Vagina (tissue), 2 donors: ENCODE data around the gene CRTC1.

Experiments
- POLR2A ChIP-seq, 2 donors: fragments of 450-650 bp; IDR thresholded peaks; one replicate each; pipeline ENCODE4 v1.6.1; 2017; ENCODE audit warnings: antibody characterized with exemption in 2 of 2, mild to moderate bottlenecking in 2 of 2, moderate library complexity in 2 of 2
- POLR2AphosphoS5 ChIP-seq, 2 donors: sonication (generic); formaldehyde crosslinking; IDR thresholded peaks; one replicate each; pipeline ENCODE4 v1.9.0; 2017; ENCODE audit warnings: antibody characterized with exemption in 2 of 2, mild to moderate bottlenecking in 2 of 2, low read depth in 1 of 2; ENCODE audit not compliant: insufficient read depth in 1 of 2
- TF ChIP-seq, protein P1 (sequence below), 3 experiments: fragments of 450-650 bp in 2 of 3; fragments of 200-600 bp in 1 of 3; sonication (generic) in 1 of 3; IDR thresholded peaks; one replicate each; pipeline ENCODE4 v1.5.1; 2017 to 2019; ENCODE audit warnings: antibody characterized with exemption in 3 of 3, mild to moderate bottlenecking in 2 of 3, moderate library complexity in 2 of 3

DNA sequence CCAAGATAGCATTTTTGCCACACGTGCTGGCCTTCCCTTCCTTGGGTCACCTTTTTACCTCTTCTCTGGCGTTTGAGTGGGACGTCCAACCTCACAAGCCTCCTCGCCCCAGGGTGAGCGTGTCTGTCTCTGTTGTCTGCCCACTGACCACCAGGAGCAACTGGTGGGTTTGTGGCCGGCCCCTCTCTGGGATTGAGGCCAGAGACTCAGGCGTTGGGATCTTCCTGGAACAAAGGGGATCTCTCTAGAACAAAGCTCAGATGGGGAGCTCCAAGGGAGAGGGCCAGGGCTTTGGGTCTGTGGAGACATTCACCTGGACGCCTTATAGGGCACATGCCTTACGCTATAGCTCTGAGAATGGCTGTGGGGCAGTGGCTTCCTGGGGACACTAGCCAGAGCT, 90.2 kb downstream of the CRTC1 start:
- TF ChIP-seq, protein P1, sequence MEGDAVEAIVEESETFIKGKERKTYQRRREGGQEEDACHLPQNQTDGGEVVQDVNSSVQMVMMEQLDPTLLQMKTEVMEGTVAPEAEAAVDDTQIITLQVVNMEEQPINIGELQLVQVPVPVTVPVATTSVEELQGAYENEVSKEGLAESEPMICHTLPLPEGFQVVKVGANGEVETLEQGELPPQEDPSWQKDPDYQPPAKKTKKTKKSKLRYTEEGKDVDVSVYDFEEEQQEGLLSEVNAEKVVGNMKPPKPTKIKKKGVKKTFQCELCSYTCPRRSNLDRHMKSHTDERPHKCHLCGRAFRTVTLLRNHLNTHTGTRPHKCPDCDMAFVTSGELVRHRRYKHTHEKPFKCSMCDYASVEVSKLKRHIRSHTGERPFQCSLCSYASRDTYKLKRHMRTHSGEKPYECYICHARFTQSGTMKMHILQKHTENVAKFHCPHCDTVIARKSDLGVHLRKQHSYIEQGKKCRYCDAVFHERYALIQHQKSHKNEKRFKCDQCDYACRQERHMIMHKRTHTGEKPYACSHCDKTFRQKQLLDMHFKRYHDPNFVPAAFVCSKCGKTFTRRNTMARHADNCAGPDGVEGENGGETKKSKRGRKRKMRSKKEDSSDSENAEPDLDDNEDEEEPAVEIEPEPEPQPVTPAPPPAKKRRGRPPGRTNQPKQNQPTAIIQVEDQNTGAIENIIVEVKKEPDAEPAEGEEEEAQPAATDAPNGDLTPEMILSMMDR (IDR thresholded peaks at IDR 0.05), result no peak
- TF ChIP-seq POLR2A (IDR thresholded peaks at IDR 0.05) (no peak), POLR2AphosphoS5 (IDR thresholded peaks at IDR 0.05; ENCODE audit: insufficient read depth in 1 of 2, low read depth in 1 of 2) (no peak)
